ENCODE results near the gene LRRC61. TPM values are rescaled to one million over a fixed set of nuclear protein-coding genes. Genes with fewer than 3 reads are reported as not detected.

The LRRC61 gene
- total and polyA plus RNA-seq, 2 experiments from 2014 or later: 30.0 to 34.0 TPM

DNA sequence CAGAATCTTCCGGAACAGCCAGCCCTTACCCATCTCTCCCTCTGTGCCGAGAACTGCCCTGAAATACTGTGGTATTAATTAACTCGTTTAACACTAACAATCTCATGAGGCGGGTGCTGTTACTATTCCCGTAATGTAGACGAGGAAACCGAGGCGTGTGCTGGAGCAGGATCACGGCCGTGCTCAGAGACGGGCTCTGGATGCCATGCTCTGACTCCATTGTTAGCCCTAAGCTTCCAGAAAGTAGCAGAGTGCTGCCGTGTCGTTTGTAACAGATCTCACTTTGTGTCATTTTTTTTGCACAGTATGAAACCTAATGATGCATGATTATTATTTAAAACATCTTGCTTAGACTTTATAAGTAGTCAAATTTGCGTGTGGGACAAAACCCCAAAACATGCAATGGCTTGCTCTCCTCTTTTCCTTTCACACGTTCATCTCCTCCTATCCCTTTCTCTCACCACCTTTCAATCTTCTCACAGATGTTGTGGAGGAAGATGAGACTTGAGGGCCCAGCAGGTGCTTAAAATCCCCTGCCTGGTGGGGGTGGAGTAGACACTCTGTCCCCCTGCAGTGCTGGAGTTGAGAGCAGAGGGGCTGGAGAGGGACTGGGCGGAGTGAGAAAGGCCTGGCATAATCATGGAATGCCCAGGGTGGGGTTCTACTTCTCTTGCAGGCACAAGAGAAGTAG, 672 bp downstream of the LRRC61 start:
- no peaks in the 10 kb centered on the region for H3K9me3 ChIP-seq (ENCODE audit: low read depth)
- H3K4me1 ChIP-seq (ENCODE audit: low read depth): no peaks in the 10 kb centered on the region
- TF ChIP-seq, protein P1, sequence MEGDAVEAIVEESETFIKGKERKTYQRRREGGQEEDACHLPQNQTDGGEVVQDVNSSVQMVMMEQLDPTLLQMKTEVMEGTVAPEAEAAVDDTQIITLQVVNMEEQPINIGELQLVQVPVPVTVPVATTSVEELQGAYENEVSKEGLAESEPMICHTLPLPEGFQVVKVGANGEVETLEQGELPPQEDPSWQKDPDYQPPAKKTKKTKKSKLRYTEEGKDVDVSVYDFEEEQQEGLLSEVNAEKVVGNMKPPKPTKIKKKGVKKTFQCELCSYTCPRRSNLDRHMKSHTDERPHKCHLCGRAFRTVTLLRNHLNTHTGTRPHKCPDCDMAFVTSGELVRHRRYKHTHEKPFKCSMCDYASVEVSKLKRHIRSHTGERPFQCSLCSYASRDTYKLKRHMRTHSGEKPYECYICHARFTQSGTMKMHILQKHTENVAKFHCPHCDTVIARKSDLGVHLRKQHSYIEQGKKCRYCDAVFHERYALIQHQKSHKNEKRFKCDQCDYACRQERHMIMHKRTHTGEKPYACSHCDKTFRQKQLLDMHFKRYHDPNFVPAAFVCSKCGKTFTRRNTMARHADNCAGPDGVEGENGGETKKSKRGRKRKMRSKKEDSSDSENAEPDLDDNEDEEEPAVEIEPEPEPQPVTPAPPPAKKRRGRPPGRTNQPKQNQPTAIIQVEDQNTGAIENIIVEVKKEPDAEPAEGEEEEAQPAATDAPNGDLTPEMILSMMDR (IDR thresholded peaks at IDR 0.05; ENCODE audit: low read depth, low read length): no peak
- peak; percentile 21 to 22 for DNase-seq (ENCODE audit: low read depth in 1 of 2, low spot score in 1 of 2)
- no peak overlapping the region for H3K27ac ChIP-seq
- H3K4me3 ChIP-seq: peak overlapping the region; percentile 45
- no peaks in the 10 kb centered on the region for H3K36me3 ChIP-seq
- H3K27me3 ChIP-seq: no peaks in the 10 kb centered on the region

DNA sequence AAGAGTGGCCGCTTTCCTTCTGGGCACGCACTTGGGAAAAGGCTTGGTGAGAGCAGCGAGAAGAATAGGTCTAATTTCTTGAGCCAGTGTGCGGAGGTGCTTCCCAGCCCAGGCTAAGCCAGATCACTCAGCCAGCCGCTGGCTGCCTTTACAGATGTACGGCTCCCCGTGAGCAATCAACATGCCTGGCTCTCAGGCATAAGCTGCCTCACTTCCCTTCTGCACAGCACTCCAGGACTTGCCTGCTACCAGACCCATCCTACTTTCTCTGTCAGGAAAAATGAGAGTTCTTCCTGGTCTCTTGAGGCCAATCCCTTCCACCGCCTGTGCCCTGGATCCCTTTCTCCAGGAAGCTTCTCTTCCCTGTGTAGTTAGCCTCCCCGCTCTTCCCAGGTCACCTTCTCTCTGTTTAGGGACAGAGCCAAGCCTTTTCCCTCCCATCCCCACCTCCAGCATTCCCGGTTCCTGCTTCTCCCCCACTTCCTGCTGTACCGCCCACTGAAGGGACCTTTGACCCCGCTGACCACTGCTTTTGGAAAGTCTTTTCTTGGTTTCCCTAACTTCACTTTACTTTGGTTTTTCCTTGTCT, 1.3 kb downstream of the LRRC61 start:
- H3K27me3 ChIP-seq: no peaks in the 10 kb centered on the region
- H3K36me3 ChIP-seq: no peaks in the 10 kb centered on the region
- H3K9me3 ChIP-seq (ENCODE audit: low read depth): no peaks in the 10 kb centered on the region
- TF ChIP-seq, protein P1 (IDR thresholded peaks at IDR 0.05; ENCODE audit: low read depth, low read length): no peak
- H3K4me3 ChIP-seq: peak overlapping the region; percentile 45
- peak; percentile 27 to 61 for DNase-seq (ENCODE audit: low read depth in 1 of 2, low spot score in 1 of 2)
- H3K27ac ChIP-seq: no peak overlapping the region
- no peaks in the 10 kb centered on the region for H3K4me1 ChIP-seq (ENCODE audit: low read depth)

DNA sequence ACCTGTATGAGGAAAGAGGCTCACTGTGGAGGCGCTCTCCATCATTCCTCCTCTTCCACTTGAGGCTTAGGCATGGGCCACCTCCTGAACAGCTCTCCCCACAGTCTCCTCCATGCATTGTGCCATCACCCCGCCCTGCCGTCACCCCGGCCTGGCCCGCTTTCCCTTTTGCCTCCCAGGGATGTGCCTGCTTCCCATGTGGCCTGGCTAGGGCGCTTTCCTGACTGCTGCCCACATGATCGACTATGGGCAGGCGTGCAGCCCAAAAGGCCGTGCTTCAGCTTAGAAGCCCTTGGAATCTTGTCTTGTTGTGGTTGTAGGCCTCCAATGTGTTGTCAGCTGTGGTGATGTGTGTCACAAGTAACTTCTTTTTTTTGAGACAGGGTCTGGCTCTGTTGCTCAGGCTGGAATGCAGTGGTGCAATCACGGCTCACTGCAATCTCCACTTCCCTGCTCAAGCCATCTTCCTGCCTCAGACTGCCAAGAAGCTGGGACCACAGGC, 2.0 kb downstream of the LRRC61 start:
- TF ChIP-seq, protein P1 (IDR thresholded peaks at IDR 0.05; ENCODE audit: low read depth, low read length): no peak
- Histone ChIP-seq H3K9me3 (ENCODE audit: low read depth) (no peaks in the 10 kb centered on the region), H3K4me1 (ENCODE audit: low read depth) (no peaks in the 10 kb centered on the region), H3K27me3 (no peaks in the 10 kb centered on the region), H3K36me3 (no peaks in the 10 kb centered on the region), H3K4me3 (no peak overlapping the region), H3K27ac (no peak overlapping the region)
- peak in 1 of 2 donors; percentile 95 for DNase-seq (ENCODE audit: low read depth in 1 of 2, low spot score in 1 of 2)

DNA sequence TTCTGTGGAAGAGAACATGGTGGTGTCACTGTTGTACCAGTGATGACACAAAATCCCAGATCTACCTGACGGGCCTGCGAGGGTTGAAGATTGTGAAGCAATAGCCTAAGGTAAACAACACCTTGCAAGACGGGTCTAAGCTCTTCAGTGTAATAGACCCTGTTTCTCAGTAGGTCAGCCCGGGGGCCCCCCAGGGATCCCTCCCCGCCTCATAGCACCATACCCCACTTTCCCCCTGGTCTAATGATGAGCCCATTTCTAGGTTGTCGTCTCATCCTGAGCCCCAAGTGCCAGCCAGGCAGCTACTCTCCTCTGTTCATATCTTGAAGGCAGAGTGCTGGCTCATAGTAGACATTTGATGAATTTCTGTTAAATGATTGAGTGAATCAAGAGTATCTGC, 2.7 kb downstream of the LRRC61 start:
- Histone ChIP-seq H3K9me3 (ENCODE audit: low read depth) (no peaks in the 10 kb centered on the region), H3K4me1 (ENCODE audit: low read depth) (no peaks in the 10 kb centered on the region), H3K36me3 (no peaks in the 10 kb centered on the region), H3K27me3 (no peaks in the 10 kb centered on the region), H3K4me3 (no peak overlapping the region), H3K27ac (no peak overlapping the region)
- DNase-seq (ENCODE audit: low read depth in 1 of 2, low spot score in 1 of 2): no peak
- TF ChIP-seq, protein P1 (IDR thresholded peaks at IDR 0.05; ENCODE audit: low read depth, low read length): no peak

DNA sequence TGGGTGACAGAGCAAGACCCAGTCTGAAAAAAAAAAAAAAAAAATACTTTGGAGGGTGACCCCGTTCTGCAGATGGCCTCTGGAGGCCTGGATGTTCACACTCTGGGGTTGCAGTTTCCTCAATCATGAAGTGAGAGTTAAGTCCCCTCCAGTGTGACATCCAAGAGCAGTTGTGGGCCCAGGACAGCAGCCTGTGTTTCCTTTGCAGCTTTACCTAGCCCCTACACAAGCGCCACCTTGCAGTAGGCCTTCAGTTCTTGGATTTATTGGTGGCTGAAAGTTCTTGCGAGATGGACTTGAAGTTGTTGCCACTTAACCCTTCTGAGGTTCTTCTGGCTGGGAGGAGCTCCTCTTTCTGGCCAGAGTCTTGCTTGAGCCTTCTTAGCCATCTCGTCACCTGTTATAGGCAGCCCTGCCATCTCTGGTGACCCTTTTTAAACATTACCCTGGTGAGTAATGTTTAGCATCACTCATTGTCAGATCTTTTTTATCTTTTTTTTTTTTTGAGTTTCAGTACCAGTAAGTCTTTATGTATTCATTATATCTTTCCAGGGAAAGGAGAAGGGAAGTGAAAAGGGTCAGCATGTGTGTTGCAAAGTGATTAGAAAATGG, 3.6 kb downstream of the LRRC61 start:
- Histone ChIP-seq H3K27ac (no peak overlapping the region), H3K9me3 (ENCODE audit: low read depth) (no peaks in the 10 kb centered on the region), H3K27me3 (no peaks in the 10 kb centered on the region), H3K36me3 (no peaks in the 10 kb centered on the region), H3K4me3 (no peak overlapping the region), H3K4me1 (ENCODE audit: low read depth) (no peaks in the 10 kb centered on the region)
- DNase-seq (ENCODE audit: low read depth in 1 of 2, low spot score in 1 of 2): no peak
- TF ChIP-seq, protein P1 (IDR thresholded peaks at IDR 0.05; ENCODE audit: low read depth, low read length): no peak

Measured in cardiac muscle cell (in vitro differentiated cells and primary cell).